Measurements from ENCODE around the gene C1GALT1C1. TPM values are rescaled to one million over a fixed set of nuclear protein-coding genes. Genes with fewer than 3 reads are reported as not detected.
"Not testable (repeated sequence)": the region's sequence is repeated elsewhere in the genome, so short reads cannot be mapped to it uniquely, and the experiment has no call there.

Gene C1GALT1C1
- total RNA-seq, 4 donors from 2014 or later = 13.8 to 30.6 (median 18.9) TPM

DNA sequence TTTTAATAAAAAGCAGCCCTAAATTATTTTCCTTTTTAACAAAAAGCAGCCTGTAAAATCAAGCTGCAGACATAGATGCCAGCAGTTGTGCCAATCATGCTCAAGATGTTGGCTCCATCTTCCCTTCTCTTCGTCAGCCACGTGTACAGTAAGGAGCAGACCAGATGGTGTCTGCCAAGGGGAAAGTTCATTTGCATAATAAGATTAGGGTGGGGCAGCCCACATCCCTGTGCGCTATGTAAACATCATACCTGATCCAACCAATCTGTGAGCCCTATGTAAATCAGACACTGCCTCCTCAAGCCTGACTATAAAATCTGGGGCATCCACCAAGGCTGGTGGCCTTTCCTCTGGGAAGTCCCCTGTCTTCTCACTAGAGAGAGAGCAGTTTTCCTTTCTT lies 23.1 kb upstream of the C1GALT1C1 start:
- no peaks in the 10 kb centered on the region for H3K36me3 ChIP-seq
- no peaks in the 10 kb centered on the region for H3K9me3 ChIP-seq
- H3K27me3 ChIP-seq = no peaks in the 10 kb centered on the region
- intact Hi-C loops (cut with DNase I) = no loop called here
- no peaks in the 10 kb centered on the region for H3K4me1 ChIP-seq
- H3K27ac ChIP-seq = no peak overlapping the region
- TF ChIP-seq POLR2A (IDR thresholded peaks at IDR 0.05) = no peak
- TF ChIP-seq, protein P1, sequence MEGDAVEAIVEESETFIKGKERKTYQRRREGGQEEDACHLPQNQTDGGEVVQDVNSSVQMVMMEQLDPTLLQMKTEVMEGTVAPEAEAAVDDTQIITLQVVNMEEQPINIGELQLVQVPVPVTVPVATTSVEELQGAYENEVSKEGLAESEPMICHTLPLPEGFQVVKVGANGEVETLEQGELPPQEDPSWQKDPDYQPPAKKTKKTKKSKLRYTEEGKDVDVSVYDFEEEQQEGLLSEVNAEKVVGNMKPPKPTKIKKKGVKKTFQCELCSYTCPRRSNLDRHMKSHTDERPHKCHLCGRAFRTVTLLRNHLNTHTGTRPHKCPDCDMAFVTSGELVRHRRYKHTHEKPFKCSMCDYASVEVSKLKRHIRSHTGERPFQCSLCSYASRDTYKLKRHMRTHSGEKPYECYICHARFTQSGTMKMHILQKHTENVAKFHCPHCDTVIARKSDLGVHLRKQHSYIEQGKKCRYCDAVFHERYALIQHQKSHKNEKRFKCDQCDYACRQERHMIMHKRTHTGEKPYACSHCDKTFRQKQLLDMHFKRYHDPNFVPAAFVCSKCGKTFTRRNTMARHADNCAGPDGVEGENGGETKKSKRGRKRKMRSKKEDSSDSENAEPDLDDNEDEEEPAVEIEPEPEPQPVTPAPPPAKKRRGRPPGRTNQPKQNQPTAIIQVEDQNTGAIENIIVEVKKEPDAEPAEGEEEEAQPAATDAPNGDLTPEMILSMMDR (IDR thresholded peaks at IDR 0.05) = no peak
- no peak for DNase-seq
- WGBS, 2 donors = 31 to 44% methylated on average over 2 to 3 of the region's 3 CpGs
- no peak overlapping the region for H3K4me3 ChIP-seq

DNA sequence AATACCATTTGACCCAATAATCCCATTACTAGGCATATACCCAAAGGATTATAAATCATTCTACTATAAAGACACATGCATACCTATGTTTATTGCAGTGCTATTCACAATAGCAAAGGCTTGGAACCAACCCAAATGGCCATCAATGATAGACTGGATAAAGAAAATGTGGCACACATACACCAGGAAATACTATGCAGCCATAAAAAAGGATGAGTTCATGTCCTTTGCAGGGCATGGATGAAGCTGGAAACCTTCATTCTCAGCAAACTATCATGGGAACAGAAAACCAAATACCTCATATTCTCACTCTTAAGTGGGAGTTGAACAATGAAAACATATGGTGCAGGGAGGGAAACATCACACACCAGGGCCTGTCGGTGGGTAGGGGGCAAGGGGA lies 22.4 kb upstream of the C1GALT1C1 start:
- WGBS, 2 donors = 85 to 100% methylated on average over 1 of the region's 1 CpG
- DNase-seq; H3K4me3 ChIP-seq; H3K4me1 ChIP-seq; H3K27me3 ChIP-seq; H3K36me3 ChIP-seq; intact Hi-C loops (cut with DNase I); H3K9me3 ChIP-seq; H3K27ac ChIP-seq: not testable (repeated sequence)

DNA sequence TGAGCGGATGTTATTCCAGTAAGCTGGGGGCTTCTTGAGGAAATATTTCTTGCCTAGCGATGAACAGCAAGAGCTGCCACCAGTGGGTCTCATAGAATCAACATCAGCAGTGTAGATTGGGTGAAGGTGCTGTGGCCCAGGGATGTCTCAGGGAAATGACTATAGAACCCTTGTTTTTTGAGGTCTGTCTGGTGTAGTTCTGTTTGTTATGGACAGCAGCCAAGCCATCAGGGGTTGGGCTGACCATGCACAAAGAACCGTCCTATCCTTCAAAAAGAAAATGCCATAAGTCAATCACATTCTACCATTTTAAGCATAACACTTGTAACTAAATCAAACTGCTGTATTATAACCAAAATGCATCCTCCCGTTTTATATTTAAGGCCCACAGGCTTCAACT lies 17.3 kb upstream of the C1GALT1C1 start:
- H3K36me3 ChIP-seq = no peaks in the 10 kb centered on the region
- no peak overlapping the region for H3K27ac ChIP-seq
- TF ChIP-seq, protein P1 (IDR thresholded peaks at IDR 0.05) = no peak
- no peak for TF ChIP-seq POLR2A (IDR thresholded peaks at IDR 0.05)
- no peaks in the 10 kb centered on the region for H3K4me1 ChIP-seq
- H3K9me3 ChIP-seq = no peaks in the 10 kb centered on the region
- WGBS, 2 donors = 80% methylated on average over 4 of the region's 4 CpGs
- no peaks in the 10 kb centered on the region for H3K27me3 ChIP-seq
- intact Hi-C loops (cut with DNase I) = no loop called here
- DNase-seq = no peak
- no peak overlapping the region for H3K4me3 ChIP-seq

DNA sequence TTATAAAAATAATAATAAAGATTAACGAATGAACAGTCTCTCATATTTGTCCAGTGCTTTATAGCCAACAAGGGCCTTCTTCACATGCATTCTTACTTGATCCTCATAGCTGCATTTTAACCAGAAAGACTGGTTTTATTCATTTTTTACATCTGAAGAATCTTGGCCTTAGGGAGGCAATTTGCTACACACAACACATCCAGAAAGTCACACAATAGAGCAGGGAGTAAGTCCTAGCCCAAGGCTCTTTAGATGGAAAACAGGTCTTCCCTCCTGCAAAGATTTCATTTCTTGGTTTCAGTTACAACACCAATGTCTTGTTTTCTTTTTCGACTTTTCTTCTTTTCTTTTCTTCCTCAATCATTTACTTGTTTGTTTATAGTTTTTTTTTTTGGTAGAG lies 13.0 kb upstream of the C1GALT1C1 start:
- no peak overlapping the region for H3K27ac ChIP-seq
- 30 to 56% methylated on average over 2 of the region's 2 CpGs for WGBS, 2 donors
- DNase-seq = no peak

DNA sequence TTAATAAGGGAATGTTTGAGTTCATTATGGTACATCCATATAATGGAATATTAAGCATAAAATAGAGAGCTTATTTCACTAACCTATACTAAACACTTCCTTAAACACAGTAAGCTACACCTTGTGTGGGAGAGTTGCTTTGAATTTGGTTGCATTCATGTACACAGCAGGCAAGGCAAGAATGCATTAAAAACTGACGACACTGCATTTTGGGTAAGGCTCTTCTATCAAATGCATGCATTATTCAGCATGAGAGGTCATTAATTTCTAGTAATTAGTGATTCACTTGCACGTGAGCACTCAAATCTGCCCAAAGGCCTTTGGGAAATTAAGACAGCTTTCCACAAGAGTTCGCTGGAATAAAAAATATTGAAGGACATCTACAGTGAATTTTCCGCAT lies 8.8 kb upstream of the C1GALT1C1 start:
- no peak overlapping the region for H3K27ac ChIP-seq
- 70 to 80% methylated on average over 4 of the region's 4 CpGs for WGBS, 2 donors
- H3K4me1 ChIP-seq = no peaks in the 10 kb centered on the region
- intact Hi-C loops (cut with DNase I) = no loop called here
- no peaks in the 10 kb centered on the region for H3K9me3 ChIP-seq
- H3K27me3 ChIP-seq = no peaks in the 10 kb centered on the region
- DNase-seq = no peak
- H3K36me3 ChIP-seq = no peaks in the 10 kb centered on the region
- no peak overlapping the region for H3K4me3 ChIP-seq
- TF ChIP-seq POLR2A (IDR thresholded peaks at IDR 0.05) = no peak
- TF ChIP-seq, protein P1 (IDR thresholded peaks at IDR 0.05) = no peak

More for the DNA sequence above, 13.0 kb upstream of the C1GALT1C1 start:
- no peaks in the 10 kb centered on the region for H3K9me3 ChIP-seq
- no peaks in the 10 kb centered on the region for H3K36me3 ChIP-seq
- no peak overlapping the region for H3K4me3 ChIP-seq
- H3K27me3 ChIP-seq = no peaks in the 10 kb centered on the region
- TF ChIP-seq POLR2A (IDR thresholded peaks at IDR 0.05) = no peak
- intact Hi-C loops (cut with DNase I) = no loop called here
- no peaks in the 10 kb centered on the region for H3K4me1 ChIP-seq

DNA sequence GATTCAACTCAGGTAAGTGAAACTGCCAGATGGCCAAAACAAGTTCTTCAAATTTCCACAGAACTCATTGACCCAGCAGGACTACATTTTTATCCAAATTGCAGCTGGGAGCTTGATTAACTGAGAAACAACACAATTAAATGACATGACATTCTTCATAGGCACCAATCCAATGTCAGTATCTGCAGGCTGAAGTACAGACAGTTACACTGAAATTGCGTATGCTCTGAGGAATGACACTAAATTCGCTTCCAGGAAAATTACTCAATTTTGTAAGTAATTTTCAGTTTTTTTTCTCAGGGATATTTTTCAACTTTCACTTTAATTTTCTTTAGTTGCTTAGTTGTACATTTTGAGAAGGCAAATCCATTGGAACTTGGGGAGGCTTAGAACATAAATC lies 4.5 kb downstream of the C1GALT1C1 start:
- no peak for TF ChIP-seq POLR2A (IDR thresholded peaks at IDR 0.05)
- TF ChIP-seq, protein P1 (IDR thresholded peaks at IDR 0.05) = no peak
- no peak for DNase-seq
- 59 to 68% methylated on average over 2 of the region's 2 CpGs for WGBS, 2 donors
- peaks cover 0 to 15% (median 0%) of the 10 kb centered on the region in 3 donors for H3K4me1 ChIP-seq
- no peaks in the 10 kb centered on the region for H3K9me3 ChIP-seq
- intact Hi-C loops (cut with DNase I) = no loop called here
- no peaks in the 10 kb centered on the region for H3K27me3 ChIP-seq
- no peak overlapping the region for H3K4me3 ChIP-seq
- peaks cover 0 to 5% (median 0%) of the 10 kb centered on the region in 3 donors for H3K36me3 ChIP-seq
- H3K27ac ChIP-seq = no peak overlapping the region
